Stimulated activated CD4-positive, alpha-beta T cell treated with anti-CD3 and anti-CD28 coated beads, Interleukin-2, amount 100 ng/mL, for 4 hours (primary cell): ENCODE results near the gene KLHL40.

Experiments
- DNase-seq: peaks from one replicate; pipeline ENCODE4 v3.0.0-alpha.2; 2020; ENCODE audit warnings: low read depth

KLHL40 gene

DNA sequence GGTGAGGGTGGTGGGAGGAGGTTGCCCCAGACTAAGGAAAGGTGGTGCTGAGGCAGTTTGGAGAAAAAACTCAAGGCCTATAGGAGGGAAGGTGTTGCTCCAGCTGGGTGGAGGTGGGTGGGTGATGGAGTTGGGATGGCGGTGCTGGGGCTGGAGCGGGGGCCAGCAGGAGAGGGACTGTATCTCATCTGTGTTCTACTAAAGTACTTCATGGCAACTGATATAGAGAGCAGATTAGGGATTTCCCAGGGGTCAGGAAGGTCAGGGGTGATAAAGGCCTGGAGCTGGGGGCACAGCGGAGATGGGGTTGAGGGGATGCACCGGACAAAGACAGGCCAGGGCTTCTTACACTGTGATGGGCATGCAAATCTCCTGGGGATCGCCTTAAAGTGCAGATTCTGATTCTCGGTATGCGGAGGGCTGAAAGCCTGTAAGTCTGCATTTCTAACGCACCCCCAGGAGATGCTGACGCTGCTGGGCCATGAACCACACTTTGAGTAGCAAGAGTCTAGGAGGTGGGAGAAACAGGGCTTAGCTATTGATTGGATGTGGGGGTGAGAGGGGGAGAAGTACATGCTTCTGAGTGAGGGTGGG lies 4.2 kb downstream of the KLHL40 start:
- no peak for DNase-seq

DNA sequence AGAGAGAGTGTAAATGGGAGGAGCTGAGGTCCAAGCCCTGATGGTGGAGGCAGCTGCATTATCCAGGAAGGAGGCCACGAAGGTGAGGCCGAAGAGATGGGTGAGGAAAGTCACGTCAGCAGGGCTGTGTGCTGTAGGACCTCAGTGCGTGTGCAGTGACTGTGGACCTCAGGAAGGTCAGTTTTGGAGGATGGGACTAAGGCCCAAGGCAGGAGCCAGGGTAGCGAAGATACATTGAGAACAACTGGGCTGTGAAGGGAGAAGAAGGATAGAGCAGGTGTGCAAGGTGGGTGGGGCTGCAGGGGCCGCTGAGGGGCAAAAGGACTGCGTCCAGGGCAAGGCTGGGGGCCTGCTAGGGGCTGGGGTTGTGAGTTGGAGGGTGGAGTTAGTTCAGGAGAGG lies 4.9 kb downstream of the KLHL40 start:
- no peak for DNase-seq

DNA sequence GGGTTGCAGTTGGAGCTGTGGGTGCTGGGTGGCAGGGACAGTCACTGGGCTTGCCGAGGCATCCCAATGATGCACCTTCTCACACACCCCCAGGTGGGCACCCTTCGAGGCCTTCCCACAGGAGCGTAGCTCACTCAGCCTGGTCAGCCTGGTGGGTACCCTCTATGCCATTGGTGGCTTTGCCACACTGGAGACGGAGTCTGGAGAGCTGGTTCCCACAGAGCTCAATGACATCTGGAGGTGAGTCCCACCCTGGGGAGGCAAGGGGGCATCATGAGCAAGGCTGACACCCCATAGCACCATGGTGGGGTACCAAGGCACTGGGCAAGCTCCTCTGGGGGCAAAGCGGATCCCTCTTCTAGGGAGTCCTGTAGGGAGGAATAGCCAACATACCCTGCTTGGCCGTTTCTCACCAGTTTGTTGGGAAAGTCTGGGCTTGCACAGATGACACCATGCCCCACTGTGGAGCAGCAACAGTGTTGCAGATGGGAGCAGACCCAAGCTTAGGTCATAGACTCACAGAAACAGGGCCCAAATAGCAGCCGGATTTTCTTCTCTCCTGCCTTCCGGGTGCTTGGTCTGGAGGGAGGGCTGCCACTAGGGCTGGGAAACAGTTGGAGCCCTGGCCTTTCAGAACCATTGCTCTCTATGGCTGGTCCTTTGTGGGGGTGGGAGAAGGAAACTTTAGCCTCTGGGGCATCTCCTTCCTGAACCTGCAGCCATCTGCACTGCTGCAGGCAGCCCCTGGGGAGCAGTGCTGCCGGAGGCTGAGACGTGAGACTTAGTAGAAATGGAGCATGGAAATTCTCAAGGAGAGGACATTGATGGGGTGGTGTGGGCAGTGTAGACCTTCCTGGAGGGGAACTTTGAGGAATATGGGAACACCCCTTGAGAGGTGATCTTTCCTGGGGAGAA lies 5.7 kb downstream of the KLHL40 start:
- no peak for DNase-seq

DNA sequence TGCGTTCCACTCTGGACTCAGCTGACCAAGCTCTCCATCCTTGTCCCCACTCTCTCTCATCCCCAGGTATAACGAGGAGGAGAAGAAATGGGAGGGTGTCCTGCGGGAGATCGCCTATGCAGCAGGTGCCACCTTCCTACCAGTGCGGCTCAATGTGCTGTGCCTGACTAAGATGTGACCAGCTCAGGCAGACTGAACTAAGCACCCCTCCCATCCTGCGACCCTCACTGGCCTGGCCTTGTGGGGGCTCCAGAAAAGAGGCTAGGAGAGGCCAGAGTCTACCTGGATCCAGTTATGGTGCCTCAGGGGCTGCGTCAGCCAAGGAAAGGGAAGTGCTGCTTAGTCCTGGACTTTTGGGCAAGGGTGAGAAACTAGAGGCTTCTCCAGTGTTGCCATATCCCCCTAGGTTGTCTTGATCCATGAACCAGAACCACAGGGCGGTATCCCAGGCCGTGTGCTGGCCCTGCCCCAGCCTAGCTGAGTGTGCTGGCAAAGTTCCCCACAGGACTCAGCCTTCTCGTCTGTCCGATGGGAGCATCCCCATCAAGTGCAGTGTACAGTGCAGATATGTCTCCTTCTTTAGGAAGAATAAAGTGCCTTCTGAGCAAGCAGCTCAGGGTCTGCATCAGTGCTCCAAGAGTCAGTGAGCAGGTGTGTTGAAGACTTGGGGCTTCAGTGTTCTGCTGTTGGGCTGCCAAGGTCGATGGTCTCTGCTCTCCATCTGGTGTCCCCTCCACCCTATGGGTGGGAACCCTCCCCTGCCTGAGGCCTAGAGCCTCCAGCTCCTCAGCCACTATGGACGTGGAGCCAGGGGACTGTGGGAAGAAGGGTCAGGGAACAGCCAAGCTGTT lies 6.7 kb downstream of the KLHL40 start:
- DNase-seq: no peak

DNA sequence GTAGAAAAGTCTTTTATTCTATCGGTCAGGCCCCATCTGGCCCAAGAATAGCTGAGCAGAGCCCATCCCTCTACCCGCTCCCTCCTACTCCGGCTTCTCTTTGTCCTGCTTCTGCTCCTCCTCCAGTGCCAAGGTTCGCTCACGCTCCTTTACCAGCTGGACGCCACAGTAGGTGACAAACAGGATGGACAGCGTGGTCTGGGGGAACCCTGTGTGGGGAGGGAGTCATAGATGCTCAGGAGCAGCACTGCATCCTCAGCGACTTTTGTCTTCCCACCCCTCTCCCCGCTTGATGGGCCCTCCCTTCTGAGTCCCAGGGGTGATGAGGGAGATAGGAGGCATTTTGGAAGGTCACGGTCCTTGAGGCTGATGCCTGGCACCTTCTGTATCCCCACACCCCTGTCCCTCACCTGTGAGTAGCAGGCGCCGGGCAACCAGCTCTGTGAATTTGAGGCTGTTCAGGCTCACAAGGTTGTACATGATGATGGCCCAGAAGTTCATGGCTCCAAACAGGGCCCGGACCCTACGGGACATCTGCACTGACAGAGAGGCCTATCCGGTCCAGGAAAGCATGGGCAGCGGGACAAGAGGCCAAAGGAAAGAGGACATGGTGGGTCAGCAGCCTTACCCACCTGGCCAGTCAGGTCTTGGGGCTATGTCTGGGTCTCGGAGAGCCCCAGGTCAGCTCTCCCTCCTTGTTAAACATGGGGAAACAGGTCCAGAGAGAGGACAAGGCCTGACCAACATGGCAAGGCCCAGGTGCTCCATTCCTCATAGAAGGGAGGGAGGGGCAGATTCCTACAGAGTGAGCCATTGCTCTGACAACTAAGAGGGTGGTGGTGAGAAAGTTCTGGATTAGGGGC lies 7.6 kb downstream of the KLHL40 start:
- no peak for DNase-seq

DNA sequence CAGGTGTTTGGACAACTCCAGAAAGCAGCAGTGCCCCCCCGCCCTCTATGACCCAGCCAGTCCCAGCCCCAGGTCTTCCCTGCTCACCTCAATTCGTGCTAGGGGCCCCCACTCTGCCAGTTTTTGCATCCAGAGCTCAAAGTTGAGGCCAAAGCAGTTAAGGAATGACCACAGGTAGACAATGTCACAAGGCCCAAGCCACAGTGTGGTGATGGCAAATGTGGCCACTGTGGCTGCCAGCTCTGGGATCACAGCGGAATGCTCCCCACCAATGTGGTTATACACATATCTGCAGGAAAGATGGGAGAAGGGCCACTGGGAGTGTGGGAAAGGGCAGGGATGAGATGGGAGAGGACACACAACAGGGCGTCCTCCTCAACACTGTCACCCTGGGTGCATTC lies 8.2 kb downstream of the KLHL40 start:
- no peak for DNase-seq

DNA sequence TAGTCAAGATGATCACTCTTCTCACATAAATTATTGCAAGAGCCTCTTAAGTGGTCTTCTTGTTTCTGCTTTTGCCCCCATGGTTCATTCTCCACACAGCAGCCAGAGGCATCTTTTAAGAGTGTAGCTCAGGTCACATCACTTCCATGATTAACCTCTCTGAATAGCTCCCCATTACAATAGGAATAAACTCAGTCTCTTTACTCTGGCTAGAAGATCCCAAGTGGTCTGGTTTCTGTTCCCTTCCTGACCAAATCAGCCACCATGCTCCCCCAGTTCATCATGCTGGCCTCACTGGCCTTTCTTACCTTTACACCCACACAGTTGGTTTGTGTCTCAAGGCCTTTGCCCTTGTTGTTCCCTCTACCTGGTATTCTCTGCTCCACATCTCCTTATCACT lies 9.0 kb downstream of the KLHL40 start:
- DNase-seq: no peak

DNA sequence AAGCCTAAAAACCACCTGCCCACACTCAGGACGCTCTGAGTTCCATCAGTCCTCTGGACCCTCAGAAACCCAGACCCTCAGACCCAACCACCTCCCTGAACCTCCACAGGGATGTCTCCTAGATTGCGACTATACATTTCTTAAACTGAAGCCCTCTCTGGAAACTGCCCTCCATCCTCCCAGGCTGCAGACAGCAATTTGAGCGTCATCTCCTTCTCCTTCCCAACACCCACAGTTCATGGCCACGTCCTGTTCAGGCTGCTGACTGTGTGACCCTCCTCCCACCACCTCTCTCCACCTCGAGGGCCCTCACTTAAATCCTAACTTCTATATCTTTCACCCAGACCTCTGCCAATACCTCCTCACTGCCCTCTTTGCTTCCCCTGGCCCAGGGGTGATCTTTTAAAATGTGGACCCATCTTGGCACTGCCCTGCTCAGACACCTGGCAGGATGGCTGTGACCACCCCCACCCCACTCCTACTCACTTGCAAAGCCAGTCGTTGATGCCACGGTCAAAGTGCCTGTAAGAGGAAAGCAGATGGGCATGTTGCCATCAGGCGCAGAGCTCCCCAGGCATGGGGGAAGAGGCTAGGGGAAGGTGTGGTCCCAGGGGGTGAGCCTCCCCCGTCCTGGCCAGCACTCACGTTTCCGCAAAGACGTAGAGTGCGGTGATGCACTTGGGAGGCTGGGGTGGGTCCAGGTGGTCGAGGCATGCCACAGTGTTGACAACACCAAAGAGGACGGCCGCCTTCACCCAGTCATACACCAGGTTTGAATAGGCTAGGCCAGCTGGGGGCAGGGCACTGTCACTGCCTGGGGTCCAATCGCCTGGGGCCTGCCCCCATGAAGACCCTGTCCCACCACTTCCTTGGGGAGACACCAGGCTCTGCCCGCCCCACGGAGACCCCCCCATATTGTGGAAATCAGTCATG lies 11.3 kb downstream of the KLHL40 start:
- no peak for DNase-seq

DNA sequence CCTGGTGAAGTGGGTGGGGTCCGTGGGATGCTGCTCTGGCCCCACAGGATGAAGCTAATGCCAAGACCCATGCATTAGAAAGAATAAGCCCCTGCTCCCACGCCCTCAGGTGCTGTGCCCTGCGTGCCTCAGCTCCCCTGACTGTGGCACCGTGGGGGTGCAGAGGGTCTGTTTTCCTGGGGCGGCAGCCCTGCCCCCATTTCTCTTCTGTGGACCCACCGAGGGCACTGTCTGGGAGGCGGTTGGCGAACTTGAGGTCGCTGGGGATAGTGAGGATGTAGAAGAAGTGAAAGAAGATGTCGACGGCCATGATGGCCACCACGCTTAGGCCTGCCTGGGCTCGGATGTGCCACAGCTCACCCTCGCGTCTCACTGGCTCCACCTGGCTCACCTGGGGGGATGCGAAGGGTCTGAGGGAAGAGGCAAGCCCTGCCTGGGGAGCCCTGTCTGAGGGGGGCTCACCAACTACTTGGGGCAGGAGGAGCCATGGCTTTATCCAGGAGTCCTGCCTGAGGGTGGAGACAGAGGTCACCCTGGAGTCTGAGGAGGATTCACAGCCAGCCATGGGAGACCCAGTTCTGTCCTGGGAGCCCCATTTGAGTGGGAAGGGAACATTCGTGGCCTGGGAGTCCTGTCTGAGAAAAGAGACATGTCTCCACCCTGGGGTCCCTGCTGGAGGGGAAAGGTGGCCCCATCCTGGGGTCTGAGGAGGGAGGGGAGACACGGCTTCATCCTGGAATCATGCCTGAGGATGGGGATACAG lies 12.1 kb downstream of the KLHL40 start:
- DNase-seq: no peak

DNA sequence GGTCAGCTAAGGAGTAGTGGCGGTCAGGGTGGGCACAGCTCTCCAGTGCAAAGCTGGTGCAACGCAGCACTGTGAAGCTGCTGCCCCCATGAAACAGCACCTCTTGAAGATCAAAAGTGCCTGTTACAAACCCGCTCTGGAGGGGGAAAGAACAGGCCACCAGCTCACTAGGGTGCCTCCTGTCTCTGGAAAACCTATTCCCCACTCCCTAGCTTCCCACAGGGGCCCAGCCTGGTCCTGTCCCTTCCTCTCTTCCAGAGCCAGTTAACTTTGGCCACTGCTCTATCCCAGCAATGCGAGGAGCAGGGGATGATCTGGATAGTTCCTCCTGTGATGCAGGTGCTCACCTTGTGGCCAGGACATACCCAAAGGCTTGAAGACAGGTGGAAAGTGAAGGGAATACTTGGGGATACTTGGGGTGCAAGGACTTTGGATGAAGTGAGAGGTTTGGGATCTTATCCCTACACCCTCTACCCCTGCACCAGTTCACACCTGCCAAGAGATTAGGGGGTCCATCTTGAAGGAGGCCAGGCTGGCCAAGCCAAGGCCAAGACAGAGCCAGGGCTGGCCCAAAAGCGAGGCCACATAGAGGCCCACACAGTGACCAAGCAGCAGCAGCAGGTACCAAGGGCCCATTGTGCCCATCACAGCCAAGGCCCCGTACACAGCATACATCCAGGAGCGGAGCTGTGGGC lies 13.0 kb downstream of the KLHL40 start:
- DNase-seq: no peak

DNA sequence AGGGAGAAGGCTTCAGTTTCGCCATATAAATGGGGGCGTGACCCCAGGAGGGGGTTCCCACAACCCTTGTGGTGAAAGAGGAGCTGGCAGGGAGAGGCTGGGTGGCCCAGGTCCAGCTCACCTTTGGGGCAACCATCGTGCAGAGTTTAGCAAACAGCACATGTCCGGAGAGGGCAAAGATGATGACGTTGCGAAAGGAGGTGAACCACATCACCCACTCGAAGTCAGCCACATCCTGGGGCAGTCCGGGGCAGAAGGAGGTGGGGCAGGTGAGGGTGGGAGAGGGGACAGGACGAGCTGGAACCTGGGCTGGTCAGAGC lies 13.5 kb downstream of the KLHL40 start:
- no peak for DNase-seq

DNA sequence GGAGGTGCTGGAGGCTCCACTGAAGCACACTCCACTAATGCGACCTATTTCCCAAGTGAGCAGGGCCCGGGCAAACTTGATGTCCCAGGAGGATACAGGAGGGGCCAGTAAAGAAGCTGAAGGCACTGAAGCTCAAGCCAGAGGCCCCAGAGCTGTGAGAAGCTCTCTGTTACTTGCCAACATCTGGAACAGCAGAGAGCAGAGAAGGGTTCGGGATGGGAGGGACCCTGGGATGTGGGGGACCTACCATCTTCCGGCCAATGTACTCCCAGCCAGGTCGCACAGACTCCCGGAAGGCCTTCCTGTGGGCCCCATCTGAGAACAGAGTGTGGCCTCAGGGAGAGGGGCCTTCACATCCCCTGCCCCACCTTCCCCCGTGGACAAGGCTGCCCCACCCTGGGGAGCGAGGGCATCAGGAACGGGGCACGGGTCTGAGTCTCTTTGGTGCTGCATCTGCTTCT lies 14.2 kb downstream of the KLHL40 start:
- DNase-seq: no peak

DNA sequence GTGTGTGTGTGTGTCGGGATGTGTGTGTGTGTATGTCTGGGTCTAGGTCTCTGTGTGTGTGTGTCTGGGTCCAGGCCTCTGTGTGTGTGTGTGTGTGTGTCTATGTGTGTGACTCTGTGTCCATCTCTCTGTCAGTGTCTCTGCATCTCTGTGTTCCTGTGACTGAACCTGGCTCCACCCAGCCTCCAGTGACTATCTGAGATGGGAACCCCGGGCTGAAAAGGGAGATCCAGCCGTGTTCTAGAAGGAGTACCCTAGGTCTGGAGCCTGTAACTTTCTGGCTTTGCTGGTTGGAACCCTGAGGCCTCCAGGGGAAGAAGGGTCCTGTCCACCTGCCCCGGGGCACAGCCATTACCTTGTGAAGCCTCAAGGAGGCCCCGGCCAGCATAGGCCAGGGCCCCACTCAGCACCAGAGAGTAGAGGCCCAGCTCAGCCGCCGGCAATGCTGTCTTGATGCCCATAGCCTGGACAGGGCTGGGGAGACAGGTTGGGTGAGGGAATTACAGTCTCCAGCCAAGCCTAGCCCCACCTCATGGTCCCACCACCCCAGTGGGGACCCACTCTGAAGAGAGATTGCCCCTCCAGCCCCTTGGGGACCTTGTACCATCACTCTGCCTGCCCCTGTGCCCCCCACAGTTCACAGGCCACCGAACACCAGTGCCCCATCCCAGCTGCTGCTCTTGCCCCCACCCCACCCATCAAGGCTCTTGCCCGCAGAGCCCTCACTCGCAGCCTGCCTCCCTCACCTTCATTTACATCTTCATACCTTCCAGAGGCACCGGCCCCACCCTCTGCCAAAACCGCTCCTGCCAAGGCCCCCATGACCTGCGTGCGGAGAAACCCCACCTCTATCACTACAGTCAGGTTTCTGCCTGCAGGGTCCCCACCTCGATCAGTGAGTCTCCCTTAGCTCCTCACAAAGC lies 15.3 kb downstream of the KLHL40 start:
- no peak for DNase-seq

DNA sequence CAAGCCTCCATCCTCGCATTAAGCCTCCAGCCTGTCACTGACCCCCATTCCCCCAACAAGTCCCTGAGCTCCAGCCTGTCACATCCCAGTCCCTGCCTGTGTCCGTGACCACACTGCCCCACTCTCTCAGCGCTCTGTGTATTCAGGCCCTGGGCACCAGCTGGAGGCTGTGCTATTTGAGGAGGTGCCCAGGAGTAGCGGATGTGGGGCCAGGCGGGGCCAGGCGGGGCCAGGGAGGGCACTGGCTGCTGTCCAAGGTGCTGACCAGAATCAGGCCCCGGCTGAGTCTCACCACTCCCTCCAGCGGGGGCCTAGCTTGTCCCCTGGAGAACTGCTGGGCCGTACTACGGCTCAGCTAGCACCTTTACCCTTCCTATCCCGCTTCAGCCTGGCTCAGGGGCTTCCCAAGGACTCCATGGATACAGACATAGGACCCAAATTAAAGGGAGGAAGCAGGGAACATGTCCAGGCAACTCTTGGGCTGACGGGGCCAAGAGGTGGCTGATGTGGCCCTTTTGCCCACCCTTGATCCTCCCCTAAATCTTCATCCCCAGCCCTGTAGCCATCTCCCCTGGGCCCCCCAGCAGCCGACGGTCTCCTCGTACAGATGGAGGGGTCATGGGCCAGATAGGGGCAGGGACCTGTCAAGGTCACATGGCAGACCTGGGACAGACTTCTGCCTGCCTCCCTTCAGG lies 16.2 kb downstream of the KLHL40 start:
- DNase-seq: no peak

DNA sequence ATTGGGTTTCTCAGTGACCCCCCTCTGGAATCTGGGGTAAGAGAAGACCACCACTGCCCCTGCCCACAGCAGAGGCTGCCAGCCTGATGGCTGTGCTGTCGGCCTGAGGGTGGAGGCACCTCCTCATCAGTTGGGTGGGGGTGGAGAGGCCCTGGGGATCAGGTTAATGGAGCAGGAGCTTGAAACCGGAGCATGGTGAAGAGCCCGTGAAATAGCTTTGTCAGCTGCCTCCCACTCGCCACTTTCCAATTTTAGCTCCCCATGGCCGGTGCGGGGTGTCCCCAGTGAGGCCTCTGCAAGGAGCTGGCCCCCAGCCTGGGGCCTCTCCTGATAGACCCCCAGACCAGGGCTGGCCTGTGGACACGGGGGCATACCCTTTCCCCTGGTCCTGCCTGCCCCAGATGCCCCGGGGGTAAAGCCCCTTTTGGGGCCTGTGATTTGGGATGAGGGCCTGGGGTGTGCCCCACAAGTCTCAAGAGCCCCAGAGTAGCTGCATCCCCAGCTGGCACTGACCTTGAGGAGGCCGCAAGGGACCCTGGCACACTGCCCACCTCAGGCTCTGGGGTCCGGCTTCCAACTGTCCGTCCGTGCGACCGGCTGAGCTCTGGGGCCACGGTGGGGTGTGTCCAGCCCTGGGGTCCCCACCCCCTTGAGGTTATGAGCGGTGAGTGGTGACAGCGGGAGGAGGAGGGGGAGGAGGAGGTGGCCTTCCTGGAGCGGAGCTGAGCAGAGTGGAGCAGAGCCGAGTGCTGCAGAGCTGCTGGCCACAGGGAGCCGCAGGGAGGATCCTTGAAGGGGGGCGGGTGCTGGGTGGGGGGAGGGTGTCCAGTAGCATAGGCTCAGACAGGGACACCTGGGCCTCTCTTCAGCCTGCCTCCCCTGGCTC lies 17.0 kb downstream of the KLHL40 start, which contains the start of gene HHATL:
Gene HHATL (minus strand): TSS at position 733 of the 886 bp plus-strand sequence. CDS start 1,972 bp downstream, outside the sequence.
- DNase-seq: no peak

DNA sequence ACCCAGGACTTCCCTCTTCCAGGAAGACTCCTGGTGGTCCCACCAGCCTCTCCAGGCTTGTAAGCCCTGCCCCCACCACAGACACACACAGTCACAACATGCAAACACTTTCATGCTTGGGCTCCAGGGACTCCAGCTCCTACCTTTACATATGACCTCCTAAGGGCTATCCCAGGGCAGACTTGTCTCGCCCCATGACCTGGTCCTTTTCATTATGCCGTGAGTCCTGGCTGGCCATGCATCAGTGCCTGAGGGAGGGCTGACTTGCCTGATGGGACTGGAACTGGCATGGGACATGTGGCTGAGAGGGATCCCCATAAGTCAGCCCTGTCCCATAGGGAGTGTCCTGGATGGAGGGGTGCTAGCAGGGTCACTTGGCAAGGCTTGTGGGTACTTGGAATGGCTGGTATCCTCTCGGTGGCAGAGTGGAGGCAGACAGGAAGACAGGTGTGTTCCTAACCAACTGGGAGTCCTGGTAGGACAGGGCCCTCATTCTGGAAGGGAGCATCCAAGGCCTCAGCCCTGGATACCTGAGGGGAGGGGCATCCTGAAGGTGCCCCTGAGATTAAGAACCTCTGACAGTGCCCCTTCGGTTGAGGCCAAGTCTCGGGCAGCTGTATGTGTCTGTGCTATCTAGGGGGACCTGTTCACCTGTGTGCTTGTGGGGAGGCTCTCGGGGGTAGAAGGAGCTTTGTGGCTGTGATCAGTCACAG lies 17.8 kb downstream of the KLHL40 start:
- no peak for DNase-seq
